ENCODE data around the gene OR6C65.

The OR6C65 gene

GRCh38 chr12:55448825-55449224, 48.5 kb downstream of the OR6C65 start:
- DNase-seq = no peak

Measured in cortex of kidney (tissue), 1 donor.